Left hindlimb (tissue), 1 donor: ENCODE data around the gene GCDH.

ENCODE experiments used
- DNase-seq: peaks from one replicate; pipeline ENCODE4 v3.0.0-alpha.2; 2018

The GCDH gene

DNA sequence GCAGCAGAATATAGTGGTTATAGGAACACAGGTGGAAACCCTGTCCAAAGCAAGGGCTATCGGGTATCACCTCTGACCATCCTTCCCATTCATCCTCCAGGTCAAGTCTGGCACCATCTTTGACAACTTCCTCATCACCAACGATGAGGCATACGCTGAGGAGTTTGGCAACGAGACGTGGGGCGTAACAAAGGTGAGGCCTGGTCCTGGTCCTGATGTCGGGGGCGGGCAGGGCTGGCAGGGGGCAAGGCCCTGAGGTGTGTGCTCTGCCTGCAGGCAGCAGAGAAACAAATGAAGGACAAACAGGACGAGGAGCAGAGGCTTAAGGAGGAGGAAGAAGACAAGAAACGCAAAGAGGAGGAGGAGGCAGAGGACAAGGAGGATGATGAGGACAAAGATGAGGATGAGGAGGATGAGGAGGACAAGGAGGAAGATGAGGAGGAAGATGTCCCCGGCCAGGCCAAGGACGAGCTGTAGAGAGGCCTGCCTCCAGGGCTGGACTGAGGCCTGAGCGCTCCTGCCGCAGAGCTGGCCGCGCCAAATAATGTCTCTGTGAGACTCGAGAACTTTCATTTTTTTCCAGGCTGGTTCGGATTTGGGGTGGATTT is 52.6 kb downstream of the GCDH start:
- DNase-seq, result no peak

DNA sequence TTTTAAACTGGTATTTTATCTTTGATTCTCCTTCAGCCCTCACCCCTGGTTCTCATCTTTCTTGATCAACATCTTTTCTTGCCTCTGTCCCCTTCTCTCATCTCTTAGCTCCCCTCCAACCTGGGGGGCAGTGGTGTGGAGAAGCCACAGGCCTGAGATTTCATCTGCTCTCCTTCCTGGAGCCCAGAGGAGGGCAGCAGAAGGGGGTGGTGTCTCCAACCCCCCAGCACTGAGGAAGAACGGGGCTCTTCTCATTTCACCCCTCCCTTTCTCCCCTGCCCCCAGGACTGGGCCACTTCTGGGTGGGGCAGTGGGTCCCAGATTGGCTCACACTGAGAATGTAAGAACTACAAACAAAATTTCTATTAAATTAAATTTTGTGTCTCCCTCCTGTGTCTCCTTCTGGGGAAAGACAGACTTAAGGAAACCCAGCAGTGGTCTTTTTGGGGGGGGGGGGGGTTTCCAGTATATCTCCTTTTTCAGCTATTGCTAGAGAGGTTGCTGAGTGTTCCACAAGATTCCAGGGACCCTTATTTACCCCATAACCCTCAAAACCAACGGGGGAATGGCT is 53.2 kb downstream of the GCDH start:
- no peak for DNase-seq

DNA sequence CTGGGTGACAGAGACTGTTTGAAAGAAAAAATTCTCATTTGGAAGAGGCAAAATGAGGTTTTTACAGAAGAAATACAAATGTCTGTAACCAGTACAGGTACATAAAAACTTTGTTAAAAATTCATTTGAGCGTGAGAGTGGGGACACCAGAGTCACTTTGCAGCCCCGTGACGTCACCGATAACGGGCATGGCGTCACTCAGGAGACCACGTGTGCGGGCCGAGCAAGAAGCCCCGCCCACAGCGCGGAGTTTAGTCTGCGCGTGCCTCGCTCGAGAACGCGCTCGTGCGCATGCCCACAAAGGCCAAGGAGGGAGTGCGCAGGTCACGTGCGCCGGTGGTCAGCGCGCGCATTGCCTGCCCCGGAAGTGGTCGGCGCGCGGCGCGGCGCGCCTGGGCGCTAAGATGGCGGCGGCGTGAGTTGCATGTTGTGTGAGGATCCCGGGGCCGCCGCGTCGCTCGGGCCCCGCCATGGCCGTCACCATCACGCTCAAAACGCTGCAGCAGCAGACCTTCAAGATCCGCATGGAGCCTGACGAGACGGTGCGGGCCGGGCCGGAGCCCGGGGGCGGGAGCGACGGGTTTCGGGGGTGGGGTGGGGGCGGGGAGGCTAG is 54.6 kb downstream of the GCDH start, which contains the start of gene RAD23A:
TSS of gene RAD23A (plus strand) at position 384 of the 613 bp plus-strand sequence. CDS start at position 471, 87 bp downstream.
- DNase-seq, result peak; percentile 98

DNA sequence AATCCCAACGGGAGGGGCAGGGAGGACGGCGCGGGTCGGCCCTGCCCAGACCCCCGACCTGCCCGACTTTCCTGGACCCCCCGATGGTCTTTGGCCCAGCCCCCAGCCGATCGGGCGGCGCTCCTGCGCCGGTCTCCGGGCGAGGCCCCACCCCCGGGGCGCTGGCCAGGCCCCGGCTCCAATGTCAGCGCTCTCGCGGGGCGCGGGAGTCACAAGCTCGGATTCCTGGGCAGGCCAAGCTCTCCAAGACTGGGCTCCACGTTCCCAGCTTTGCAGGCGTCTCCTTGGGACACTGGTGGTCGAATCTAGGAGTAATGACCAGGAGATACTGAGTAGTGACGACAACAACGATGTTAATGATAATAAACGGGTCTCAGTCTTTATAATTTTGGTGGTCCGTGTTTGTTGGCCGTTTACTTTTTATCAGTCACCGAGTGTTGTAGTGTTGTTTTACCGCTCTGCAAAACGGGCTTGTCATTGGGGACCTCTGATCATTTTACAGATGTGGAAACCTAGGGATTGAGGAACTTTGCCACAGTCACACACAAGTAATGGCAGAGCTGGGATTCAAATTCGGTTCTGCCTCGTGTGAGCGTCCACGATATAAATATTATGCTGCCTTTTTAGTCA is 55.2 kb downstream of the GCDH start:
- DNase-seq, result peak; percentile 80

DNA sequence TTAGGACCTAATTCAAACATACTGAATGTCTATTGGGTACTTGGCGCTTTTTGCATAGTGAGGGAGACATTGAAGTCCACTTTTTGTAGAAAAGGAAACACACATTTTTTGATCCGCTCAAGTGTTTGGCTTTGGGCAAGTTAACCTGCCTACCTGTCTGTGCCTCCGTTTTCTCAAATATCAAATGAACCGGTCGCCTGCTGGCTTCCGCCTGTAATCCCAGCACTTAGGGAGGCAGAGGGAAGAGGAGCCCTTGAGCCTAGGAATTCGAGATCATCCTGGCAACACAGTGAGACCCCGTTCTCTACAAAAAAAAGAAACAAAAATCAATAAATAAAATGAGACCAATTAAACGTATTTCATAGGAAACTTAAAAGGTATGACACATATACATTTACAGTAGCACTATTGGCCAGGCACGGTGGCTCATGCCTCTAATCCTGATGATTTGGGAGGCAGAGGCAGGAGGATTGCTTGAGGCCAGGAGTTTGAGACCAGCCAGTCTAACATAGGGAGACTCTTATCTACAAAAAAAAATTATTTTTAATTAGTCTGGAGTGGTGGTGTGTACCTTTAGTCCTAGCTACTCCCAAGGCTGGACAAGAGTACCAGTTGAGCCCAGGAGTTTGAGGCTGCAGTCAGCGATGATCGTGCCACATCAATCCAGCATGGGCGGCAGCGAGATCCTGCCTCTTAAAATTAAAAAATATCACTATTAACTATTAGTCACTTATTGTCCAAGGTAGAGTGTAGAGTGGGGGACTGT is 56.0 kb downstream of the GCDH start:
- DNase-seq, result no peak

DNA sequence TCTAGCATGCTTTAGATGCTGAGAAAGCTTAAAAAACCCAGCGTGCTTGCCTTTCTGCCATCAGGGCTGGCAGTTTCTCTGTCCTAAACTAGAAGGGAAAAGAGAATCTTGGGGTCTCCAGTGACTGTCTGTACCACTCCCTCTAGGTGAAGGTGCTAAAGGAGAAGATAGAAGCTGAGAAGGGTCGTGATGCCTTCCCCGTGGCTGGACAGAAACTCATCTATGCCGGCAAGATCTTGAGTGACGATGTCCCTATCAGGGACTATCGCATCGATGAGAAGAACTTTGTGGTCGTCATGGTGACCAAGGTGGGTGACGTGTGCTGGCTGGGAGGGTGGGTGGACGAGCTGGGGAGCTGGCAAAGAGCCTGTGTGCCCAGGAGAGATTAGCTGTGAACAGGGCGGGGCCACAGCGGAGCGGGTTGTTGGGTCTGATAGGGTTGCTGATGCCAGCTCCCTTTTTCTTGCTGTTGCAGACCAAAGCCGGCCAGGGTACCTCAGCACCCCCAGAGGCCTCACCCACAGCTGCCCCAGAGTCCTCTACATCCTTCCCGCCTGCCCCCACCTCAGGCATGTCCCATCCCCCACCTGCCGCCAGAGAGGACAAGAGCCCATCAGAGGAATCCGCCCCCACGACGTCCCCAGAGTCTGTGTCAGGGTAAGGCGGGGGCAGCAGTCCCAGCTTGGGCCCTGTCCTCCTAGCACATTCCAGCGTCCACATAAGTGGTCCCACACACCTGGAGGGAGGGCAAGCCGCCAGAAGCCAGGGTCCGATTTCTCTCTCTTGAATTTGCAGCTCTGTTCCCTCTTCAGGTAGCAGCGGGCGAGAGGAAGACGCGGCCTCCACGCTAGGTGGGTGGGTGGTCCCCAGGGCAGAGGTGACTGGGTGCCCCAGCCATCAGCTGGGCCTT is 57.0 kb downstream of the GCDH start:
- no peak for DNase-seq

DNA sequence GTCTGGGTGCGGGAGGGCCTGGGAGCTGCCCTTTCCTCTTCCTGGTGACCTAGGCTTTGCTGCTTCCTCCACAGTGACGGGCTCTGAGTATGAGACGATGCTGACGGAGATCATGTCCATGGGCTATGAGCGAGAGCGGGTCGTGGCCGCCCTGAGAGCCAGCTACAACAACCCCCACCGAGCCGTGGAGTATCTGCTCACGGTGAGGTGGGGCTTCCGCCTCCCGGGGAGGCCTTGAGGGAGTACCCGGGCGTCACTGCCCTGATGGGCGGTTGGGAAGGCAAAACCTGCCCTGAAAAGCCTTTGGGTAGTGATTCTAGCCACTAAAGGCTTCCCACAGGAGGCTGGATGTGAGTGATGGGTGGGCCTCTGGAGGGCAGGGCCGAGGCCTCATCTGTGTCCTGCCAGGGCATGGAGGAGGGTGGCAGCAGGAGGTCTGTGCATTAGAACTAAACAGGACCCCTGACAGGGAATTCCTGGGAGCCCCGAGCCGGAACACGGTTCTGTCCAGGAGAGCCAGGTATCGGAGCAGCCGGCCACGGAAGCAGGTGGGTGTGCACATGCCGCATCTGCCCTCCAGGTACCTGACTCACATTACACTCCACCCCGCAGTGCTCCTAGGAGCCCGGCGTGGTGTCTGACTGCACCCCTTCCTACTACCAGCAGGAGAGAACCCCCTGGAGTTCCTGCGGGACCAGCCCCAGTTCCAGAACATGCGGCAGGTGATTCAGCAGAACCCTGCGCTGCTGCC is 57.8 kb downstream of the GCDH start:
- no peak for DNase-seq
